Measurements from ENCODE around the gene ACTR10. TPM values are rescaled to one million over a fixed set of nuclear protein-coding genes. Genes with fewer than 3 reads are reported as not detected.

The ACTR10 gene
- total and polyA plus RNA-seq, 9 of the 15 experiments (the other 6 are each of a cell fraction or from before 2014, with no cell fraction given) = 22.0 to 66.1 (median 34.1) TPM

DNA sequence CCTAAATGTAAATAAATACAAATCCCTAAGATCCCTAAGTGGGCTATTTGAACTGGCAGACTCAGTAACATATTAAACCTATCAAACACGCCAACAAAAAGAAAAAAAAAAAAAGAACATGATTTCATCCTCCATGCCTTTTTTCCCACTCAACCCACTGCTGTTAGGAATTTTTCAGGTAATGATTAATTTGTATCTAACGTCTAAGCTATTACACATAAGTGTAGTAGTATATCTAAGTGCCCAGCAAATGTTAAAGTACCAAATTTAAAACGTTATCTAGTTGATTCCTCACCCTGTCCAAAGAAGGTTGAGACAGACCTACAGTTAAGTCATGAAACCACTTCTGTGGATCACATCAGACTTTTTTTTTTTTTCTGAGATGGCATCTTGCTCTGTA lies 82.0 kb downstream of the ACTR10 start:
- Histone ChIP-seq H2AFZ (ENCODE audit: low read depth, low read length) (no peak overlapping the region), H3K4me3 (no peak overlapping the region), H3K9me1 (ENCODE audit: control insufficient read depth, insufficient read depth, low read length) (no peaks in the 10 kb centered on the region), H3K9me3 (replicated peaks; ENCODE audit: control insufficient read depth, insufficient read depth, low read depth, low read length) (no peaks in the 10 kb centered on the region), H3K27me3 (ENCODE audit: control insufficient read depth in 2 of 2, insufficient read depth in 2 of 2, low read length in 2 of 2) (no peaks in the 10 kb centered on the region), H4K20me1 (replicated peaks; ENCODE audit: control insufficient read depth, insufficient read depth, low read length) (peaks cover 6% of the 10 kb centered on the region), H3K9ac (ENCODE audit: insufficient read depth in 1 of 2, low read depth in 2 of 2, low read length in 2 of 2) (peak overlapping the region in 1 of 2 experiments; percentile 44; a peak in 1 of 4 replicates), H3K4me2 (ENCODE audit: insufficient read depth, low read length) (no peak overlapping the region), H3K36me3 (ENCODE audit: control insufficient read depth, insufficient read depth, low read length) (peaks cover 81% of the 10 kb centered on the region), H3K27ac (ENCODE audit: extremely low read depth, low read depth, low read length) (peak overlapping the region; percentile 84; the same call in 2 of the 3 replicates), H3K4me1 (replicated peaks in 1 of 2; ENCODE audit: control insufficient read depth in 2 of 2, insufficient read depth in 2 of 2, low read length in 2 of 2) (peaks cover 0 to 25% of the 10 kb centered on the region in 2 experiments; a peak in 4 of 5 replicates), H3K79me2 (ENCODE audit: control insufficient read depth, insufficient read depth, low read length) (peaks cover 71% of the 10 kb centered on the region)
- 47% methylated on average over 3 of the region's 3 CpGs for WGBS (ENCODE audit: insufficient coverage, low coverage, missing lambda C conversion rate)
- DNase-seq (ENCODE audit: extremely low read depth in 1 of 4, low spot score in 3 of 4) (no peak), FAIRE-seq (no peak), ATAC-seq (no peak)
- ChIA-PET CTCF (ENCODE audit: low intra/inter-chr PET ratio) (no interaction called here), POLR2A (no interaction called here)
- intact Hi-C loops (cut with micrococcal nuclease) = no loop called here
- BruUV-seq (replicated peaks) = no TSS peak
- in situ Hi-C loops (cut with MboI) = no loop called here
- no peak for TF ChIP-seq MCM3 (IDR thresholded peaks at IDR 0.05)
- TF ChIP-seq TBP (optimal IDR thresholded peaks at IDR 0.05; ENCODE audit: low read depth, low read length) = no peak
- no peak for TF ChIP-seq XRCC3 (IDR thresholded peaks at IDR 0.05)
- no peak for TF ChIP-seq ZNF592 (IDR thresholded peaks at IDR 0.05)
- TF ChIP-seq ZNF124 (CRISPR knock-in tag; IDR thresholded peaks at IDR 0.05) = no peak
- TF ChIP-seq U2AF2 (optimal IDR thresholded peaks at IDR 0.05; ENCODE audit: low read depth, low read length) = no peak
- TF ChIP-seq RB1 (IDR thresholded peaks at IDR 0.05; ENCODE audit: low read depth) = no peak
- no peak for TF ChIP-seq ILK (tag; IDR thresholded peaks at IDR 0.05; ENCODE audit: borderline replicate concordance, low read depth)
- TF ChIP-seq ZNF766 (CRISPR knock-in tag; conservative IDR thresholded peaks at IDR 0.05) = no peak
- TF ChIP-seq ARID3B (CRISPR knock-in tag; IDR thresholded peaks at IDR 0.05; ENCODE audit: borderline replicate concordance) = no peak
- no peak for TF ChIP-seq GTF3C2 (IDR thresholded peaks at IDR 0.05; ENCODE audit: borderline replicate concordance, extremely low read depth, insufficient read length)
- no peak for TF ChIP-seq MEF2D (tag; conservative IDR thresholded peaks at IDR 0.05; ENCODE audit: low read depth)
- TF ChIP-seq ZNF785 (CRISPR knock-in tag; IDR thresholded peaks at IDR 0.05) = no peak
- TF ChIP-seq, protein P1, sequence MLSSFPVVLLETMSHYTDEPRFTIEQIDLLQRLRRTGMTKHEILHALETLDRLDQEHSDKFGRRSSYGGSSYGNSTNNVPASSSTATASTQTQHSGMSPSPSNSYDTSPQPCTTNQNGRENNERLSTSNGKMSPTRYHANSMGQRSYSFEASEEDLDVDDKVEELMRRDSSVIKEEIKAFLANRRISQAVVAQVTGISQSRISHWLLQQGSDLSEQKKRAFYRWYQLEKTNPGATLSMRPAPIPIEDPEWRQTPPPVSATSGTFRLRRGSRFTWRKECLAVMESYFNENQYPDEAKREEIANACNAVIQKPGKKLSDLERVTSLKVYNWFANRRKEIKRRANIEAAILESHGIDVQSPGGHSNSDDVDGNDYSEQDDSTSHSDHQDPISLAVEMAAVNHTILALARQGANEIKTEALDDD (IDR thresholded peaks at IDR 0.05) = no peak
- TF ChIP-seq ZNF134 (CRISPR knock-in tag; conservative IDR thresholded peaks at IDR 0.05) = no peak
